ENCODE data around the gene BRD4. TPM values are rescaled to one million over a fixed set of nuclear protein-coding genes. Genes with fewer than 3 reads are reported as not detected.

The BRD4 gene
- total RNA-seq, 6 donors from 2014 or later = 41.9 to 117 (median 79.3) TPM

- 73 to 87% methylated on average over 7 of the region's 7 CpGs for WGBS, 2 donors
- H3K27ac ChIP-seq = peak overlapping the region; percentile 13 to 73 (median 57)
Measured at GRCh38 chr19:15298847-15299567, 33.3 kb downstream of the BRD4 start.

GRCh38 chr19:15297416-15298224, 34.7 kb downstream of the BRD4 start:
- peak; percentile 22 to 40 for ATAC-seq (ENCODE audit: low FRiP score in 2 of 2)
- WGBS, 2 donors = 47 to 55% methylated on average over 9 to 10 of the region's 10 CpGs
- no peak overlapping the region for H3K4me3 ChIP-seq
- H3K36me3 ChIP-seq = peaks cover 0 to 4% (median 0%) of the 10 kb centered on the region in 4 donors
- H3K27me3 ChIP-seq = no peaks in the 10 kb centered on the region
- TF ChIP-seq POLR2AphosphoS5 (IDR thresholded peaks at IDR 0.05) (no peak), CTCF (IDR thresholded peaks at IDR 0.05) (peak in 1 of 6 experiments; percentile 9)
- peak in 1 of 2 donors; percentile 56 for DNase-seq
- no peaks in the 10 kb centered on the region for H3K9me3 ChIP-seq
- peaks cover 94 to 100% (median 98%) of the 10 kb centered on the region in 4 donors for H3K4me1 ChIP-seq
- H3K27ac ChIP-seq = peak overlapping the region; percentile 40 to 75 (median 61)

More at GRCh38 chr19:15298847-15299567, 33.3 kb downstream of the BRD4 start:
- Histone ChIP-seq H3K27me3 (no peaks in the 10 kb centered on the region), H3K4me1 (peaks cover 92 to 99% (median 98%) of the 10 kb centered on the region in 4 donors), H3K9me3 (no peaks in the 10 kb centered on the region), H3K4me3 (no peak overlapping the region), H3K36me3 (peaks cover 0 to 4% (median 0%) of the 10 kb centered on the region in 4 donors)
- ATAC-seq (ENCODE audit: low FRiP score in 2 of 2) (peak in 1 of 2 donors; percentile 35), DNase-seq (no peak)
- TF ChIP-seq POLR2AphosphoS5 (IDR thresholded peaks at IDR 0.05) (no peak), EP300 (IDR thresholded peaks at IDR 0.05) (no peak), POLR2A (IDR thresholded peaks at IDR 0.05) (no peak), CTCF (IDR thresholded peaks at IDR 0.05) (no peak)

GRCh38 chr19:15296841-15297415, 35.4 kb downstream of the BRD4 start:
- TF ChIP-seq POLR2A (IDR thresholded peaks at IDR 0.05) = no peak
- no peak for TF ChIP-seq CTCF (IDR thresholded peaks at IDR 0.05)
- TF ChIP-seq POLR2AphosphoS5 (IDR thresholded peaks at IDR 0.05) = no peak
- TF ChIP-seq EP300 (IDR thresholded peaks at IDR 0.05) = no peak
- Histone ChIP-seq H3K27me3 (no peaks in the 10 kb centered on the region), H3K4me1 (peaks cover 95 to 100% (median 98%) of the 10 kb centered on the region in 4 donors), H3K36me3 (peaks cover 0 to 4% (median 0%) of the 10 kb centered on the region in 4 donors), H3K27ac (peak overlapping the region; percentile 40 to 75 (median 61)), H3K9me3 (no peaks in the 10 kb centered on the region), H3K4me3 (no peak overlapping the region)
- ATAC-seq (ENCODE audit: low FRiP score in 2 of 2) (peak in 1 of 2 donors; percentile 12), DNase-seq (no peak)
- WGBS, 2 donors = 33 to 47% methylated on average over 7 of the region's 7 CpGs

DNA sequence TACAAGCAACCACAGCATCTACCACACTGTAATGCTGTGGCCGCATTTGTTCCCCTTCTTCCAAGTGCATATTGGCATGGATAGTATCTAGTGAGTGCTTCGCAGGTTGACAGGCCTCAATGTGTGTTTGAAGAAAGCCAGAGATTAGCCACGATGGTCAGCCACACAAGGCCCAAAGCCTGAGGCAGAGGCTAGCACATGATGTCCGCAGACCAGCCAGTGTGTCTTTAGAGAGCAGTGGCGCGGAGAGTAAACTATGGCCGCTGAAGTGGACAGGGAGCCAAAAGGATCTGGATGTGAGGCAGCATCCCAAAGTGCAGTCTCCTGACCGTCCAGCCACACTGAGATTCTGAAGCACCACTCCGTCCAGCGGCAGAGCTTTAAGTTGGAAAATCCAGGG, 36.0 kb downstream of the BRD4 start:
- Histone ChIP-seq H3K4me1 (peaks cover 95 to 100% (median 98%) of the 10 kb centered on the region in 4 donors), H3K36me3 (peaks cover 0 to 4% (median 0%) of the 10 kb centered on the region in 4 donors), H3K9me3 (no peaks in the 10 kb centered on the region), H3K27ac (peak overlapping the region; percentile 40 to 75 (median 61)), H3K4me3 (no peak overlapping the region), H3K27me3 (no peaks in the 10 kb centered on the region)
- 75 to 84% methylated on average over 9 to 10 of the region's 10 CpGs for WGBS, 2 donors
- no peak for DNase-seq
- TF ChIP-seq CTCF (IDR thresholded peaks at IDR 0.05) = no peak
- TF ChIP-seq EP300 (IDR thresholded peaks at IDR 0.05) = no peak
- TF ChIP-seq POLR2A (IDR thresholded peaks at IDR 0.05) = no peak
- no peak for TF ChIP-seq POLR2AphosphoS5 (IDR thresholded peaks at IDR 0.05)
- ATAC-seq (ENCODE audit: low FRiP score in 2 of 2) = no peak

All from upper lobe of left lung (tissue), 6 donors.